SH-SY5Y (cell line): ENCODE results near the gene TUBG2.

Experiments
- GATA2 ChIP-seq: IDR thresholded peaks from 2 replicates; pipeline ENCODE4 v1.6.1; 2011; ENCODE audit warnings: mild to moderate bottlenecking, low read depth, low read length
- GATA3 ChIP-seq: IDR thresholded peaks from 2 replicates; pipeline ENCODE4 v1.6.1; 2011; ENCODE audit warnings: low read depth, mild to moderate bottlenecking, low read length, moderate library complexity

Gene TUBG2

GRCh38 chr17:42698736-42699414 is 39.8 kb downstream of the TUBG2 start:
- TF ChIP-seq GATA3 (no peak), GATA2 (no peak)

DNA sequence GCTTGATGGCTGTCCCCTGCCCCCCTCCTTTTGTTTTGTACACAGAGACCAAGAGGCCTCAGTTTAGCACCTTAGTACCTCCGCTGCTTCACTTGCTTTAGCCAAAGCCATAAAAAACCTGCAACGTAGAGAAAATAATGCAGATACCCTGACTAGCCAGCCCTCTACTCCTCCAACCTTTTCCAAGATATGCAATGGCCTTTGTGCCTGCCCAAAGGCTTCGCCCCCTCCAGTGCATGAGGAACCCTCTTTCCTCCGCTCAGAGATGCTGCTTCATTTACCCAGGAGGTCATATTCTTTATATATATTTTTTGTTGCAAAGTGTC is 40.3 kb downstream of the TUBG2 start:
- no peak for TF ChIP-seq GATA3
- TF ChIP-seq GATA2 = no peak

DNA sequence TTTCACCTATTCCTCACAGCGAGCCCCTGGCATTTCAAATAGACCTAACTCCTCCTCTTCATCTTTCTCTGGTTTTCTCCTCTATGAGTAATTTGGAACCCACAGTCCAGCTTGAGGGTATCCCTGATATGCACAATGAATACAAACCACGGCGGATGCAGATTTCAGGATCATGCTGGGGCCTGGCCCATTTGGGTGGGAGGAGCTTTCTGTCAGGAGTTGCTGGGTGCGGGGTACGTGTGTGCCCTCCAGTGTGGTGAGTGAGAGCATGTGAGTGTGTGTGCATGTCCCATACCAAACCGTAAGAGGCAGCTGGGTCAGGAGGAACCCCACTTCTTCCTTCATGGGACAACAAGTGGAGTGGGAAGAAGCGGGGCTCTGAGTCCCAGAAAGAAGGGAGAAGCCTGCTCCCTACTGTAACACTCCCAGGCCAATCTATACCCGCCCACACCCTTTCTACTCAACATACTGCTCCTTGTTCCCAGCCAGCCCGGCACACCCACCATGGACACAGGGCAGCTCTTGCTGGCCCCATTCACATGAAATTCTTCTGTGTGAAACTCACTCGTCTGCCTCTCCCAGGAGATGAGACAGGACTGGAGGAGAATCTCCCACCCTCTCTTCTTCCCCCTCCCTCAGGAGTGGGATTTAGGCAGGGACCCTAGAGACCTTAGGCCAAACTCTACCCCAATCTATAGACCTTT is 41.7 kb downstream of the TUBG2 start:
- TF ChIP-seq GATA2 (no peak), GATA3 (no peak)

DNA sequence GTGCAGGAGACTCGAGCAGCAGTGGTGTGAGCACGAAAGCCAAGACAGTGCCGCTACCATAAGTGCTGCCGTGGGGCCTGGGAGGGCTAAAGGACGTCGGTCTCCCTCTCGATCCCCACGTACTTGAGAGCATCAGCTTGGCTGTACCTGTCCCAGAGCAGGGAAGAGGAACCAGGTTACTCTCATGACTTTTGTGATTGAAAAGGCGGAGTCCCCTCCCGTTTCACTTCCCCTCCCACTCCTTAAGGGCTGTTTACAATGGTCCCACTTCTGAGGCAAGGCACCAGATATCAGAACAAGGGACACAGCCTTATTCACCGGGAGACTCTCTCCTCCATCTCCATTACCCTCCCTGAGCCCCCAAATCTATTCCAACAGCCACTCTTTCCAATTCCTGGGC is 43.4 kb downstream of the TUBG2 start:
- TF ChIP-seq GATA3 (no peak), GATA2 (no peak)

- TF ChIP-seq GATA2 (no peak), GATA3 (no peak)
Observed at GRCh38 chr17:42704490-42704836, 45.4 kb downstream of the TUBG2 start.

- TF ChIP-seq GATA3 = no peak
- TF ChIP-seq GATA2 = no peak
Observed at GRCh38 chr17:42704837-42705494, 45.9 kb downstream of the TUBG2 start.

DNA sequence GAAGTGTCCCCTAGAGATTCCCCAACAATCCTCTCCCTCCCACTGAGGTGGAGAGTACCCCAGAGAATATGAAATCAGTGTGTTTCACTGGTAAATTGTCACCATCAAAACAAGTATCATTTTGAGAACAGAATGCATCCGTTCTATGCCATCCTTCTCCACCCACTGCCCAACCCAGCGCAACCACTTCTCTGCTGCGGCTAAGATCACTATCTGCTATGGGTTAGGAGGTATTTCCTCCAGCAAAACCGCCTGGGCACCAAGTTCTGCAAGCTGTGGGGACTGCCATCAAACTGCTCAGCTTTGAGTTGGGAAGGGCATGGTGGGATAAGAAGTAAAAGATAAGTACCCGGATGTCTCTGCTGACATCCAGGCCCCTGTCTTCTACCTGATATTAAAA is 47.6 kb downstream of the TUBG2 start:
- no peak for TF ChIP-seq GATA3
- no peak for TF ChIP-seq GATA2

- TF ChIP-seq GATA2 (no peak), GATA3 (no peak)
Observed at GRCh38 chr17:42708588-42708987, 49.5 kb downstream of the TUBG2 start.

DNA sequence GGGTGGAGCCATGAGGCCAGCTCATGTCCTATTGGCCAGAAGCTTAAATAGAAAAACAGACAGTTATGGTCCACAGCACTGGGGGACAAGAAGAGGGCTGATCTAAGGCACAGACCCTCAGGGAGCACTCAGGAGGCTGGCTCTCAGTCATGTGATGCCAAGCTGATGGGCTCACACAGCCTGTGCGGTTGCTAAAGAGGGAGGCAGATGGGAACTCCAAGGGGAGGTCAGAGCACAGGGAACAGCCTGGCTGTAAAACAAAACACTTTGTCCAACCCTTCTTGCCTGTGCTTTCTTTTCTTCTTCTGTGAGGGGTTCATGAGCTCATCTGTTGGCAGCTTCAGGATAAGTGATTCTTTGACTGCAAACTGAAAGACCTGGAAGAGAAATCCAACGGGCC is 50.5 kb downstream of the TUBG2 start:
- TF ChIP-seq GATA3 (no peak), GATA2 (no peak)
